ENCODE measurements around the gene MAP4. TPM values are rescaled to one million over a fixed set of nuclear protein-coding genes. Genes with fewer than 3 reads are reported as not detected.
A peak's percentile ranks its signal among the peaks of the same experiment; 100 is the strongest.
"Not testable (repeated sequence)": the region's sequence is repeated elsewhere in the genome, so short reads cannot be mapped to it uniquely, and the experiment has no call there.

The MAP4 gene
- polyA plus RNA-seq, 10 donors, result 257 to 433 (median 328) TPM

DNA sequence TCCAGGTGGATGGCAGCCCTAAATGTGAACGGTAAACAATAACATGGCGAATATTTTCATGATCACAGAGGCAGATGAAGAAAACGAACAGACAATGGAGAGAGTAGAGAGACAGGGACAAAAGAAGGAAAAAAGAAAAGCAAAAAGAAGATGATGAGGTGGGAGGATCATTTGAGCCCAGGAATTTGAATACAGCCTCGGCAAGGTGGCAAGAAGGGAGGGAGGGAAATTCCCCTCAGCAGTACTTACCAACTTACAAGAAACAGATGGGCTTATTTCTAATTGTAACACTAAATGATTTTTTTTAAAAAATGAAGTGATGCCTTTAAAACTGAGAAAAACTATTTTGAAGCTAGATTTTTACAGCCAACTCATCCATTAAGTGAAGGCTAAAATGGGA, 6.0 kb upstream of the MAP4 start:
- DNase-seq, result no peak

DNA sequence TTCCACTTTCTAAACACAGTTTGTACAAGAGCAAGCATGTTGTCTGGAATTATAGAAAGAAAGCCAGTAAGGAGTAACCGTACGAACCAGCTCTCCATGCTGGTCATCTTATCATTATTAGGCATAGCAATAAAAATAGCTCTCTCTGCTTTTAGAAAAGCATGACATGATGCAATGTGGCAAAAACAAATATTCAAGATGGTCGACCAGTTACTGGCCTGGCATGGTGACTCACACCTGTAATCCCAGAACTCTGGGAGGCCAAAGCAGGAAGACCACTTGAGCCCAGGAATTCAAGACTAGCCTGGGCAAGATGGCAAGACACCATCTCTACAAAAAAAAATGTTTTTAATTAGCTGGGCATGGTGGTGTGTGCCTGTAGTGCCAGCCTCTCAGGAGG, 2.6 kb upstream of the MAP4 start:
- DNase-seq, result no peak

DNA sequence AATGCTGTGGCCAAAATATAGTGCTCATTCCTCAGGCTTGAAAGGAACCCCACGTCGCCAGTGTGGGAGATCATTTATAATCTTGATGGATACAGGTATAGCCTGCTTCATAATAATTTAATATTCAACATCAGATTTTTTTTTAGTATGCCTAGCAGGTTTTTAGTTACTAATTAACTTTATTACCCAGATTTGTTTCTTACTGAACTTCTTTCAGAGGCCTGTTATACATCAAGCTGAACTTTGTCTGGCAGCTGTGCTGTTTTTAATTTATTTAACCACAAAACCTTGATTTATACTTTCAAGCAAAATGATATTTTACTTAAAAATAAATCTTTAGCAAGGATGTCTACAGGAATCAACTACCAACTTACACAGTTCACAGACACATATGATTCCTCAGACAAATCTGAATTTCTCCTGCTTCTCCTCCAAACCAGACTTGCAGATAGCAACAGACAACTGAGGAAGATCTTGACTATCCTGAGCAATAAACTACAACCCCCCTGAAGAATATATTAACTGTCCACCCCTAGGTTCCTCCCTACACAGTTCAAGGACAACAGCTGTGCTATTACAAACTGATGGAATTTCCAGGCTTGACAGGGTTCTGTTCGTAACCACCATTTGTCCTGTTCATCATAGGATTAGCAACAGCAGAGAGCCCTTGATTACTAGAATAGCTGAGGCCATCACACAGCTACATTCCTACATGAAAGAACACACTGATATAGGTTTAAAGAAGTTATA, 610 bp downstream of the MAP4 start:
- DNase-seq, result peak in 1 of 3 donors; percentile 27

DNA sequence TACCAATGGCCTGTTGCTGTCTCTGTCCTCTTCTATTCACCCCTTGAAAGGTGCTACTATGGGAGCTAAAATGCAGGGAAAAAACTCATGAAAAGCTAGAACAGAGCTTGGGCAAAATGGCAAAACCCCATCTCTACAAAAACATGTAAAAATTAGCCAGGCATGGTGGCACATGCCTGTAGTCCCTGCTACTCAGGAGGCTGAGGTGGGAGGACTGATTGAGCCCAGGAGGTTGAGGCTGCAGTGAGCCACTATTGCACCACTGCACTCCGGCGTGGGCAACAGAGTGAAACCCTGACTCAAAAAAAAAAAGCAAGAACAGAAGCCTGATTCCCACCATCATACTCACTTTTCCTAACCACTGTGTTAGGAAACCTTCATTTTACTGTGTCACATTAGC, 1.9 kb downstream of the MAP4 start:
- DNase-seq, result no peak

DNA sequence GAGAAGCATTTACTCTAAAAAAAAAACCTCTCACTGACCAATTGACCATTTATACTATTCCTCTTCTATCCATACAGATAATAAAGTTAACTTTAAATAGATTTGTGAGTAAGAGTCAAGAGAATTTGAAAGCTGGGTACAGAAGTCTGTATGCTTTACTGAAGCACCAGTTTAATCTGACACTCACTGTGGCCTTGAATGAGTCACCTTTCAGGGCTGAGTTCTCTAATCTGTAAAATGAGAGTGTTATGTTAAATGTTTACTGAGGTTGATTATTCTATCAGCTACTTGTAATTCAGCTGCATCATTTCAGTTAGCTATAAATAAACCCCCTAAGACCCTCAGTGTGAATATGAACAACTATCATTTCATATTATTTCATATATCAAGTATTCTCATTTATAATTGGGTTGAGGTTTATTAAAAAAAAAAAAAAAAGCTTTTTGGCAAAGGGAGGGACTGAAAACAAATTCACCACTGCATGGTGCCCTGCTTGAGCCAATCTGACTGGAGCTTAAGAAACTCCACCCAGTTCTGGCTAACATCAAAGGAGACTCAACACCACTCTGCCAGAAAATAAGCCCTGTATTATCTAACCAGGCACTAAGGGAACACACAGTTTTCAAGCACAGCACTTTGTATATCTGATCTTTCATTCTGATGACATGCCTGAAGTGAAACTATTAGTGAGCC, 2.8 kb downstream of the MAP4 start:
- DNase-seq, result no peak

DNA sequence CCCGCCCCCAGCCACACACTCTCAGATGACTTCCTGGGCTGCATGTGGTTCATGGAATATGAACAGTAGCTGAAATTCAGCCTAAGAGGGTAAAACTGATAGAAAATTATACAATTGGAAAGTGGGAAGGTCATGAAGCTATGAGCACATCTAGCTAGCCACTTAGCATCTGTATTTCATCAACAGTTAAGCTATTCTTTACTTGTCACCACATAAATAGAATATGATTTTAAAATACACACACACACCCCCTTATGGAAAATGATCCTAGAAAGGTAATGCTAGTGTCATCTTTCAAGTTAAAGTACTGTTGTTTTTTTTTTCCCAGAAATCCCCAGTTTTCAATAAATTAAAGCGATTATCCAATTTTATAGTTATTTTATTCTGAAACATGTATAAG, 3.6 kb downstream of the MAP4 start:
- DNase-seq, result no peak

DNA sequence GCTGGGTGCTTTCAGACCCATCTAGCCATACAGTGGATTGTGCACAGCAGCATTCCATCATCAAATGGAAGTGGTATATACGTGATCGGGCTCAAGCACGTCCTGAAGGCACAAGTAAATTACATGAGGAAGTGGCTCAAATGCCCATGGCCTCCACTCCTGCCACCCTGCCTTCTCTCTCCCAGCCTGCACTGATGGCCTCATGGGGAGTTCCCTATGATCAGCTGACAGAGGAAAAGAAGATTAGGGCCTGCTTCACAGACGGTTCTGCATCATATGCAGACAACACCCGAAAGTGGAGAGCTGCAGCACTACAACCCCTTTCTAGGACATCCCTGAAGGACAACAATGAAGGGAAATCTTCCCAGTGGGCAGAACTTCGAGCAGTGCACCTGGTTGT, 8.2 kb downstream of the MAP4 start:
- not testable (repeated sequence) for DNase-seq

DNA sequence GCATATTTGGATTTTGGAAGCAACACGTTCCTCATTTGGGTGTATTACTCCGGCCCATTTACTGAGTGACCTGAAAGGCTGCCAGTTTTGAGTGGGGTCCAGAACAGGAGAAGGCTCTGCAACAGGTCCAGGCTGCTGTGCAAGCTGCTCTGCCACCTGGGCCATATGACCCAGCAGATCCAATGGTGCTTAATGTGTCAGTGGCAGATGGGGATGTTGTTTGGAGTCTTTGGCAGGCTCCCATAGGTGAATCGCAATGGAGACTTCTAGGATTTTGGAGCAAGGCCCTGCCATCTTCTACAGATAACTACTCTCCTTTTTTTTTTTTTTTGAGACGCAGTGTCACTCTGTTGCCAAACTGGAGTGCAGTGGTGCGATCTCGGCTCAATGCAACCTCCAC, 8.9 kb downstream of the MAP4 start:
- not testable (repeated sequence) for DNase-seq

DNA sequence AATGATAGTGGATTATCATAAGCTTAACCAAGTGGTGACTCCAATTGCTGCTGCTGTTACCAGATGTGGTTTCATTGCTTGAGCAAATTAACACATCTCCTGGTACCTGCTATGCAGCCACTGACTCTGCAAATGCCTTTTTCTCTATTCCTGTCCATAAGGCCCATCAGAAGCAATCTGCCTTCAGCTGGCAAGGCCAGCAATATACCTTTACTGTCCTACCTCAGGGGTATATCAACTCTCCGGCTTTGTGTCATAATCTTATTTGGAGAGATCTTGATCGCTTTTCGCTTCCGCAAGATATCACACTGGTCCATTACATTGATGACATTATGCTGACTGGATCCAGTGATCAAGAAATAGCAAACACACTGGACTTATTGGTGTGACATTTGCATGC, 9.4 kb downstream of the MAP4 start:
- not testable (repeated sequence) for DNase-seq

DNA sequence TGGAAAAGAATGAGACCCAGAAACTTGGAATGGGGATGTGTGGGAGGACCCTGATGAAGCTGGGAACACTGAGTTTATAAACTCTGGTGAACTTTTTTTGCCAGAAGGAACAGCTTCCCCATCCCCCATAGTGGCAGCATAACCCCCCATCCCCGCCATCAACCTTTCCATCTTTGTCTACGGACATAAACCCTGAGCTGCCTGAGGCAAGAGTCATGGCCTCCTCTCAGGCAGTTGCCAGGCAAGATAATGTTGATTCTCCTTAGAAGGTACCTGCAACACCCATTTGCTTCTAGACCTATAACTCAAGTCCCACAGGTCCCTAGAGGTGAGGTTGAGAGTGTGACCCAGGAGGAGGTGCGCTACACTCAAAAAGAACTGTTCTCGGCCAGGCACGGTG, 11.5 kb downstream of the MAP4 start:
- no peak for DNase-seq

DNA sequence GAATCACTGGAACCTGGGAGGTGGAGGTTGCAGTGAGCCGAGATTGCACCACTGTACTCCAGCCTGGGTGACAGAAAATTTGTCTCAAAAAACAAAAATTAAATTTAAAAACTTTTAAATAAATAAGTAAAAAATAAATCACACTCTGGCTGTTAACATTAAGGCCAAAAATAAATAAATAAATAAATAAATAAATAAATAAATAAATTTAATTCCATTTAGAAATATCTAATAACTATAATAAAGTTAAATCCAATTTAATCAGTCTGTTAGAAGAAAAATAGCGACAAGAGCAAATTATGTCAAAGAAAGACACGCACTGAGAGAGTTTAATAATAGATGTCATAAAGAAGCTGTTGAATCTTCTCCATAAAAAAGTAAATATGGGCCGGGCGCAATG, 13.4 kb downstream of the MAP4 start:
- DNase-seq, result no peak

DNA sequence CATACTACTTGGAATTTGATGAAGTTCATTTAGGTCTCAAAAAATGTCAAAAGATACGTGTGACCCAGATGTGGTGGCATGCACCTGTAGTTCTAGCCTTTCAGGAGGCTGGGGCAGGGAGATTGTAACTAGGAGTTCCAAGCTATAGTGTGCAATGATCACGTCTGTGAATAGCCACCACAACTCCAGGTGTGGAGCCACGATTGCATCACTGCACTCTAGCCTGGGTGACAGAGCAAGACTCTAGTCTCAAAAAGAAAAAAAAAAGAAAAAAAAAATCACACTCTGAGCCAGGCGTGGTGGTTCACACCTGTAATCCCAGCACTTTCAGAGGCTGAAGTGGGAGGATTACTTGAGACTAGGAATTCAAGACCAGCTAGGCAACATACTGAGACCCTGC, 14.2 kb downstream of the MAP4 start:
- DNase-seq, result no peak

DNA sequence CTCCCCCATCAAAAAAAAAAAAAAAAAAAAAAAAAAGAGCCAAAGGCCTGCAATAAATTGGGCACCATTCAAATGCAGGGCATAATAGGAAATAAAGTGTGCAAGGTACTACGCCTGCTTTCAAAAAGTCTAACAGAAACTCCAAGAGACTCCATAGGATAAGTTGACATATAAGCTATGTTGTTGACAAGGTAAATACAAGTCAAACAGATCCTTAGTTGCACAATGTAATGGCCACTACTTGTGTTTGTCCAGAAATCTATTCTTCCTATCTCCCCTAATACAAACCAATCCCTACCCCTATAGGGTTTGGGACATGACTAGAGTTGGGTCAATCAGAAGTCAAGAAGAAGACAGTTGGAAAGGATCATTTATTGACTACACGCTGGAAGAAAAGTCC, 16.0 kb downstream of the MAP4 start:
- no peak for DNase-seq

DNA sequence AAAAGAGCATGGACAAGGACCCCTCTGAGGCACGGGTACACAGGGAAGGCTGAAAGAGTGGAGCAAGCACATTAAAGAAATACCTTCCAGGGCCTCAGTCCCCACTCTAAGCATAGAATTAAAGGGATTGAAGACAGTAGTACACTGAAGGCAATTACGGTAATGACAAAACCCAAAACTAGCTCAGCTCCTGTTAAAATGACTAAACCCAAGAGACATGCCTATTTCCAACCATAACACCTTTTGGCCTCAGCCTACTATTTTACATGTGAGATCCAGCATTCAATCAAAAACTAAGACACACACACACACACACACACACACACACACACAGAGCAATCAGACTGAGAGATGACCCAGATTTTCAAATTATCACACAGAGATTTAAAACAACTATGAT, 19.8 kb downstream of the MAP4 start:
- DNase-seq, result no peak

DNA sequence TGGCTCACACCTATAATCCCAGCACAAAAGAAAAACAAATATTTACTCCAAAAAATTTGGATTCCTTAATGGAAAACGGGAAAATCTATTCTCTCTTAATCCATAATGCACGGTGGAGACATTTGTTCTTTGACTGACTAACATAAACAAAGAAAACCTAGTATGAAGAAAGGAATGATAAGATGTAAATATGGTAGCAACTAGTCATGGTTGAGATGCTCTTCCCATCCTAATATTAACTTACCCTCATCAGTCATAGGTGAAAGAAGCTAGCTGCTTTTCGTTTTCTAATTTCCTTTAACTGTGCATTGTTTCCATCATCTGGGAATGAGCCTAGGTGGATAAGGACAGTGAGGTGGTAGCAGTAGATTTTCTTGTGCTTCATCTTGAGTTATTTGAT, 22.0 kb downstream of the MAP4 start:
- DNase-seq, result no peak

DNA sequence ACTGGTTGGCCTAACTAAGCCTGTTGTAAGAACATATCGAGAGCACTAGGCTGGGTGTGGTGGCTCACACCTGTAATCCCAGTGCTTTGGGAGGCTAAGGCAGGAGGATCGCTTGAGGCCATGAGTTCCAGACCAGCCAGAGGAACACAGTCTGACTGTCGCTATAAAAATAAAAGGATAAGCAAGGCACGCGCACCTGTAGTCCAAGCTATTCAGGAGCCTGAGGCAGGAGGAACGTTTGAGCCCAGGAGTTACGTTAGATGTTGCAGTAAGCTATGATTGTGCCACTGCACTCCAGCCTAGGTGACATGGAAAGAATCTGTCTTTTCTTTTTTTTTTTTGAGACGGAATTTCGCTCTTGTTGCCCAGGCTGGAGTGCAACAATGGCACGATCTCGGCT, 24.9 kb downstream of the MAP4 start:
- no peak for DNase-seq

DNA sequence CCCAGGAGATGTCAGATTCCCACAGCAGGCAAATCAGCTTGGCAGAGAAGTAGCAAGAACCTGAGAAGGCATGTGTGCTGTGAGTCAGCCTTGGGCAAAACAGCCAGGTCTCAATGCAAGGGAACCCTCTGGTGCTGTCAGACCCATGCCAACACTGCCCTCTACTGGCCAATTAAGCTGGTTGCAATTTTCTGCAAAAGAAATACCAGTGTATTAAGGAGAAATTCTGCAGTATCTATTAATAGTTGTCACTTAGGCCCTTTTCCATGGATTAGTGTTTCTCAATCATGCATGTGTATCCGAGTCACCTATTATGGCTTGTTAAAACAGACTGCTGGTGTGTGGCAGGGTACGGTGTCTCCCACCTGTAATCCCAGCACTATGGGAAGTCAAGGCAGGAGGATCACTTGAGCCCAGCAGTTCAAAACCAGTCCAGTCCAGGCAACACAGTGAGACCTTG, 26.2 kb downstream of the MAP4 start:
- peak; percentile 80 to 84 (median 84) for DNase-seq

DNA sequence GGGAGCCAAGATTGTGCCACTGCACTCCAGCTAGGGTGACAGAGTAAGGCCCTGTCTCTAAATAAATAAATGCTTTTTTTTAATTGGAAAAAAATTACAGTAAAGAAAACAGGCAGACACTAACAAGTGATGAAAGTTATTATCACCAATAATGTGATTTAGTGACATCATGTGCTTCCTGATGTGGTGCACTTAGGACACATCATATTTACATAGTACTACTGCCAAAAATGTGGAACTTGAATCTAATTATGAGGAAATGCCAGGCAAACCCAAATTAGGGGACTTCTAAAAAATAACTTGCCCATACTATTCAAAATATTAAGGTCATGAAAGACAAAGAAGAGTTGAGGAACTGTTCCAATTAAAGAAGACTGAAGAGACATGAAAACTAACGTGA, 30.8 kb downstream of the MAP4 start:
- no peak for DNase-seq

DNA sequence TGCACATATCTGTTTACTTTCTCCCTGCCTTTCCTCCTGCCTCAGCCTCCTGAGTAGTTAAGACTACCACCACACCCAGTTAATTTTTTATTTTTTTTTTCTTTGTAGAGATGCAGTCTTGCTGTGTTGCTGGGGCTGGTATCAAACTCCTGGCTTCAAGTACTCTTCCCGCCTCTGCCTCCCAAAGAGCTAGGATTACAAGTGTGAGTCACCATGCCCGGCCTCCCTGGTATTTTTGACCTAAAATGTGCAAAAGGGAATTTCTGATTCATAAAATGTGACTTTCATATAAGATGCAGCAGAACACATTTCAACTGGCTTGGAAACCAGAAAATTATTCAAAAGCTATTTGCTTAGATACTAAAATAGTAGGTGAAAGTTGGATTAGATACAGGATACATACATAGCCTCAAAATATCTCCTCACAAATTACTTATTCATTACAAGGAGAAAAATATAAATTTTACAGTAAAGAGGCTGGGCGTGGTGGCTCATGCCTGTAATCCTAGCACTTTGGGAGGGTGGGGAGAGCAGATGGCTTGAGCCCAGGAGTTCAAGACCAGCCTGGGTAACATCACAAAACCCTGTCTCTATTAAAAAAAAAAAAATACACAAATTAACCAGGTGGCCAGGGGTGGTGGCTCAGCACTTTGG, 32.0 kb downstream of the MAP4 start:
- peak in 1 of 3 donors; percentile 70 for DNase-seq

DNA sequence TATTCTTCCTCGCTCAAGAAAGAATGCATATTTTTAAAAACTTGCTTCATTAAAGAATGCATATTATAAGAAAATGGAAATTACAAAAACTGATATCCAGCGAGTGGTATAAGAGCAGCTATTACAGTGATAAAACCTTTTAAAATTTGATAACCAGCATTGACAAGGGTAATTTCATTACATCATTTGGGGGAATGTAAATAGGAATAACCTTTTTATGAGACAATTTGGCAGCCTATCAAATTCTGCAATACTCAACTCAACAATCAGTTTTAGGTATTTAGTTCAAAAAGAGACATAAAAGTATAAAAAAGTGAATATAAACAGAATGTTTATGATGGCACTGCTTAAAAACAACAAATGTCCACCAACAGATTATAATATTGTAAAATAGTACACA, 35.4 kb downstream of the MAP4 start:
- DNase-seq, result no peak

DNA sequence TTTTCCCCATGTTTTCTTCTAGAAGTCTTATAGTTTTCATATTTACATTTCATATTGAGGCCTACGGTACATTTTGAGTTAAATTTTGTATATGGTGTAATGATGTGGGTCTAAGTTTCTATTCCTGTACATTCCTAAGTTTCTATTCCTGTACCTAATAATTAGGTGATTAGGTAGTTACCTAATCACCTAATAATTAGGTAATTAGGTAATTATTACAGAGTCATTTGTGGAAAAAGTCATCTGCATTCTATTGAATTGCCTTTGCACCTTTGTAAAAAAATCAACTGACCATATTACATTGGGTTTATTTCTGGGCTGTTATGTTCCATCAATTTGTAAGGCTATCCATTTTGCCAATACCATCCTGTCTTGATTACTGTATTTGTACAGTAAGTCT, 37.1 kb downstream of the MAP4 start:
- no peak for DNase-seq

DNA sequence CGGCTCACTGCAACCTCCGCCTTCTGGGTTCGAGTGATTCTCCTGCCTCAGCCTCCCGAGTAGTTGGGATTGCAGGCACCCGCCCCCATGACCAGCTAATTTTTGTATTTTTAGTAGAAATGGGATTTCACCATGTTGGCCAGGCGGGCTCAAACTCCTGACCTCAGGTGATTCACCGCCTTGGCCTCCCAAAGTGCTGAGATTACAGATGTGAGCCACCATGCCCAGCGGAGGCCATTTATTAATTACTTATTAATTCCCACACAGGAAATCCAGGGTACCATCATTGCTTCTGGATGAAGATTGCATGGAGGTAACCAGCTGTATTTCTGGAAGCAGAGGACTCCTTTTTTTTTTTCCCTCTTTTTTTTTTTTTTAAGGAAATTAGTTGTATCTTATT, 37.8 kb downstream of the MAP4 start:
- DNase-seq, result no peak

DNA sequence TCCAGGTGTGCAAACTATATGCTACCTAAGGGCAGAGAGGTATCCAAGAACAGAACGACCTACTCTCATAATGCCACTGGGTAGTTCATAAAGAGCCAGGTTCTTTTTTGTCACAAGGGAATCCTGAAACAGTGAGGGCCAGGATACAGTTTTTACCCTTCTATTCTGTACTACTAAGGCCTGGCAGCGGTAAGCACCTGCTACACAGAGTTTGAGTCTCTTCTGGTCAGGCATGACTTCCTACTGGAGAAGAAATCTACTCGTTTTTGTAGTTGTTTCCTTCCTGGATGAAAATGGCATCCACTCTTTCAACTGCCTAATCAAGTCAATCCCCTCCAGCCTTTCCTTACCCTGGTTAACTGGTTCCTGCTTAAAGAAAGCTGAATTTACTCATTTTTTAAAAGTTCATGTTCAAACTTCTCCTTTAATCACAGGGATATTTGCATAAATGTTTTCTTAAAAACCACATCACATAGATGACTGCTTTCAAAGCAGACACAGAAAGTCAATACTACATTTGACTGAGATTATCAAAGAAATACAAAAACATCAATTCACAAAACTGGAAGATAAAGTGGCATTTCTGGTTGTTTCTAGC, 40.0 kb downstream of the MAP4 start:
- no peak for DNase-seq
